GM12878 (cell line): ENCODE results near the gene BDH1.

Experiments used
- CREB1 ChIP-seq: IDR thresholded peaks from 2 replicates; pipeline ENCODE4 v1.6.1; 2012; ENCODE audit warnings: low read depth, mild to moderate bottlenecking, inconsistent platforms
- EP300 ChIP-seq, 2 experiments: fragments of 150-350 bp in 1 of 2; IDR thresholded peaks; 2 replicates each; pipeline ENCODE4 v1.6.1; 2011 to 2012; ENCODE audit warnings: low read depth in 2 of 2, low read length in 2 of 2, borderline replicate concordance in 1 of 2, improper control_type of control experiment in 1 of 2, inconsistent platforms in 1 of 2; ENCODE audit not compliant: control insufficient read depth in 1 of 2
- ESRRA ChIP-seq: IDR thresholded peaks from 2 replicates; pipeline ENCODE4 v1.6.1; 2012; ENCODE audit warnings: mild to moderate bottlenecking, low read length, improper control_type of control experiment
- FOXM1 ChIP-seq: IDR thresholded peaks from 2 replicates; pipeline ENCODE4 v1.6.1; 2012; ENCODE audit warnings: low read depth, mild to moderate bottlenecking, inconsistent platforms, low read length, moderate library complexity
- MYC ChIP-seq: IDR thresholded peaks from 2 replicates; pipeline ENCODE4 v1.6.1; 2011; ENCODE audit warnings: mild to moderate bottlenecking, low read length, moderate library complexity, inconsistent platforms; ENCODE audit not compliant: insufficient read depth, insufficient replicate concordance, insufficient read length, severe bottlenecking
- POLR2AphosphoS2 ChIP-seq: IDR thresholded peaks from 2 replicates; pipeline ENCODE4 v1.6.1; 2011; ENCODE audit warnings: low read depth, mild to moderate bottlenecking, low read length, improper control_type of control experiment, moderate library complexity
- POLR2AphosphoS5 ChIP-seq: IDR thresholded peaks from 2 replicates; pipeline ENCODE4 v1.6.1; 2011; ENCODE audit warnings: mild to moderate bottlenecking, low read length, inconsistent platforms
- RAD21 ChIP-seq: IDR thresholded peaks from 2 replicates; pipeline ENCODE4 v1.6.1; 2011; ENCODE audit warnings: mild to moderate bottlenecking, low read depth, low read length, moderate library complexity; ENCODE audit not compliant: insufficient read depth
- RUNX3 ChIP-seq: IDR thresholded peaks from 2 replicates; pipeline ENCODE4 v1.6.1; 2012; ENCODE audit warnings: low read length, inconsistent platforms
- TF ChIP-seq, protein P1 (sequence below), 3 experiments: IDR thresholded peaks in 2 of 3; conservative IDR thresholded peaks in 1 of 3; 2 replicates each; pipeline ENCODE4 v1.5.1; 2011; ENCODE audit warnings: low read depth in 3 of 3, low read length in 3 of 3, mild to moderate bottlenecking in 3 of 3, control low read depth in 2 of 3, moderate library complexity in 2 of 3, inconsistent platforms in 1 of 3, mixed read lengths in 1 of 3; ENCODE audit not compliant: control insufficient read depth in 2 of 3, insufficient read depth in 1 of 3; ENCODE audit errors: extremely low read depth in 1 of 3
- TF ChIP-seq, protein P2 (sequence below): IDR thresholded peaks from 2 replicates; pipeline ENCODE4 v1.6.1; 2012; ENCODE audit warnings: mild to moderate bottlenecking, low read depth, low read length
- TF ChIP-seq, protein P3 (sequence below): IDR thresholded peaks from 2 replicates; pipeline ENCODE4 v1.6.1; 2011; ENCODE audit warnings: low read depth, low read length, improper control_type of control experiment, borderline replicate concordance
- TF ChIP-seq, protein P4 (sequence below): IDR thresholded peaks from 2 replicates; pipeline ENCODE4 v1.6.1; 2012; ENCODE audit warnings: low read depth, low read length, improper control_type of control experiment
- TF ChIP-seq, protein P5 (sequence below): fragments of 450-650 bp; IDR thresholded peaks from 2 replicates; pipeline ENCODE4 v1.6.1; 2017; ENCODE audit warnings: borderline replicate concordance

DNA sequence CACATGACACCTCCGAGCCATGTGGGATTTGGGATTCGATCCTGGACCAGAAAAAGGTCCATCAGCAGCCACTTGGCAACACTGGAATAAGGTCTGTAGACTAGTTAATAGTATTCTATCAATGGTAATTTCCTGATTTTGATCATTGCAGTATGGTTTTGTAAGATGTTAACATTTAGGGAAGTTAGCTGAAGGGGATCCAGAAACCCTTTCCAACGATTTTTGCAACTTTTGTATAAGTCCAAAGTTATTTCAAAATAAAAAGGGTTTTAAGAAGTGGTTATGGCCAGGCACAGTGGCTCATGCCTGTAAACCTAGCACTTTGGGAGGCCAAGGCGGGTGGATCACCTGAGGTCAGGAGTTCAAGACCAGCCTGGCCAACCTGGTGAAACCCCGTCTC lies 10.2 kb downstream of the BDH1 start:
- TF ChIP-seq, protein P1, sequence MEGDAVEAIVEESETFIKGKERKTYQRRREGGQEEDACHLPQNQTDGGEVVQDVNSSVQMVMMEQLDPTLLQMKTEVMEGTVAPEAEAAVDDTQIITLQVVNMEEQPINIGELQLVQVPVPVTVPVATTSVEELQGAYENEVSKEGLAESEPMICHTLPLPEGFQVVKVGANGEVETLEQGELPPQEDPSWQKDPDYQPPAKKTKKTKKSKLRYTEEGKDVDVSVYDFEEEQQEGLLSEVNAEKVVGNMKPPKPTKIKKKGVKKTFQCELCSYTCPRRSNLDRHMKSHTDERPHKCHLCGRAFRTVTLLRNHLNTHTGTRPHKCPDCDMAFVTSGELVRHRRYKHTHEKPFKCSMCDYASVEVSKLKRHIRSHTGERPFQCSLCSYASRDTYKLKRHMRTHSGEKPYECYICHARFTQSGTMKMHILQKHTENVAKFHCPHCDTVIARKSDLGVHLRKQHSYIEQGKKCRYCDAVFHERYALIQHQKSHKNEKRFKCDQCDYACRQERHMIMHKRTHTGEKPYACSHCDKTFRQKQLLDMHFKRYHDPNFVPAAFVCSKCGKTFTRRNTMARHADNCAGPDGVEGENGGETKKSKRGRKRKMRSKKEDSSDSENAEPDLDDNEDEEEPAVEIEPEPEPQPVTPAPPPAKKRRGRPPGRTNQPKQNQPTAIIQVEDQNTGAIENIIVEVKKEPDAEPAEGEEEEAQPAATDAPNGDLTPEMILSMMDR (IDR thresholded peaks at IDR 0.05 in 2 of 3, conservative IDR thresholded peaks at IDR 0.05 in 1 of 3; ENCODE audit: control insufficient read depth in 2 of 3, extremely low read depth in 1 of 3, insufficient read depth in 1 of 3, low read depth in 3 of 3, low read length in 3 of 3): no peak
- TF ChIP-seq, protein P2, sequence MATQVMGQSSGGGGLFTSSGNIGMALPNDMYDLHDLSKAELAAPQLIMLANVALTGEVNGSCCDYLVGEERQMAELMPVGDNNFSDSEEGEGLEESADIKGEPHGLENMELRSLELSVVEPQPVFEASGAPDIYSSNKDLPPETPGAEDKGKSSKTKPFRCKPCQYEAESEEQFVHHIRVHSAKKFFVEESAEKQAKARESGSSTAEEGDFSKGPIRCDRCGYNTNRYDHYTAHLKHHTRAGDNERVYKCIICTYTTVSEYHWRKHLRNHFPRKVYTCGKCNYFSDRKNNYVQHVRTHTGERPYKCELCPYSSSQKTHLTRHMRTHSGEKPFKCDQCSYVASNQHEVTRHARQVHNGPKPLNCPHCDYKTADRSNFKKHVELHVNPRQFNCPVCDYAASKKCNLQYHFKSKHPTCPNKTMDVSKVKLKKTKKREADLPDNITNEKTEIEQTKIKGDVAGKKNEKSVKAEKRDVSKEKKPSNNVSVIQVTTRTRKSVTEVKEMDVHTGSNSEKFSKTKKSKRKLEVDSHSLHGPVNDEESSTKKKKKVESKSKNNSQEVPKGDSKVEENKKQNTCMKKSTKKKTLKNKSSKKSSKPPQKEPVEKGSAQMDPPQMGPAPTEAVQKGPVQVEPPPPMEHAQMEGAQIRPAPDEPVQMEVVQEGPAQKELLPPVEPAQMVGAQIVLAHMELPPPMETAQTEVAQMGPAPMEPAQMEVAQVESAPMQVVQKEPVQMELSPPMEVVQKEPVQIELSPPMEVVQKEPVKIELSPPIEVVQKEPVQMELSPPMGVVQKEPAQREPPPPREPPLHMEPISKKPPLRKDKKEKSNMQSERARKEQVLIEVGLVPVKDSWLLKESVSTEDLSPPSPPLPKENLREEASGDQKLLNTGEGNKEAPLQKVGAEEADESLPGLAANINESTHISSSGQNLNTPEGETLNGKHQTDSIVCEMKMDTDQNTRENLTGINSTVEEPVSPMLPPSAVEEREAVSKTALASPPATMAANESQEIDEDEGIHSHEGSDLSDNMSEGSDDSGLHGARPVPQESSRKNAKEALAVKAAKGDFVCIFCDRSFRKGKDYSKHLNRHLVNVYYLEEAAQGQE: no peak
- TF ChIP-seq, protein P3, sequence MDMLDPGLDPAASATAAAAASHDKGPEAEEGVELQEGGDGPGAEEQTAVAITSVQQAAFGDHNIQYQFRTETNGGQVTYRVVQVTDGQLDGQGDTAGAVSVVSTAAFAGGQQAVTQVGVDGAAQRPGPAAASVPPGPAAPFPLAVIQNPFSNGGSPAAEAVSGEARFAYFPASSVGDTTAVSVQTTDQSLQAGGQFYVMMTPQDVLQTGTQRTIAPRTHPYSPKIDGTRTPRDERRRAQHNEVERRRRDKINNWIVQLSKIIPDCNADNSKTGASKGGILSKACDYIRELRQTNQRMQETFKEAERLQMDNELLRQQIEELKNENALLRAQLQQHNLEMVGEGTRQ: no peak
- TF ChIP-seq CREB1: no peak
- no peak for TF ChIP-seq POLR2AphosphoS5
- no peak for TF ChIP-seq ESRRA
- no peak for TF ChIP-seq POLR2AphosphoS2
- TF ChIP-seq RUNX3: no peak
- TF ChIP-seq, protein P4, sequence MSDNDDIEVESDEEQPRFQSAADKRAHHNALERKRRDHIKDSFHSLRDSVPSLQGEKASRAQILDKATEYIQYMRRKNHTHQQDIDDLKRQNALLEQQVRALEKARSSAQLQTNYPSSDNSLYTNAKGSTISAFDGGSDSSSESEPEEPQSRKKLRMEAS: no peak
- TF ChIP-seq, protein P5, sequence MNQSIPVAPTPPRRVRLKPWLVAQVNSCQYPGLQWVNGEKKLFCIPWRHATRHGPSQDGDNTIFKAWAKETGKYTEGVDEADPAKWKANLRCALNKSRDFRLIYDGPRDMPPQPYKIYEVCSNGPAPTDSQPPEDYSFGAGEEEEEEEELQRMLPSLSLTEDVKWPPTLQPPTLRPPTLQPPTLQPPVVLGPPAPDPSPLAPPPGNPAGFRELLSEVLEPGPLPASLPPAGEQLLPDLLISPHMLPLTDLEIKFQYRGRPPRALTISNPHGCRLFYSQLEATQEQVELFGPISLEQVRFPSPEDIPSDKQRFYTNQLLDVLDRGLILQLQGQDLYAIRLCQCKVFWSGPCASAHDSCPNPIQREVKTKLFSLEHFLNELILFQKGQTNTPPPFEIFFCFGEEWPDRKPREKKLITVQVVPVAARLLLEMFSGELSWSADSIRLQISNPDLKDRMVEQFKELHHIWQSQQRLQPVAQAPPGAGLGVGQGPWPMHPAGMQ: no peak
- TF ChIP-seq RAD21: no peak
- TF ChIP-seq MYC: no peak
- TF ChIP-seq EP300 (IDR thresholded peaks at IDR 0.05; ENCODE audit: borderline replicate concordance in 1 of 2, control insufficient read depth in 1 of 2, low read depth in 2 of 2, low read length in 2 of 2): no peak
- no peak for TF ChIP-seq FOXM1
